ENCODE data around the gene ZFP90.
A peak's percentile ranks its signal among the peaks of the same experiment; 100 is the strongest.
"Not testable (repeated sequence)": the region's sequence is repeated elsewhere in the genome, so short reads cannot be mapped to it uniquely, and the experiment has no call there.

ZFP90 gene

DNA sequence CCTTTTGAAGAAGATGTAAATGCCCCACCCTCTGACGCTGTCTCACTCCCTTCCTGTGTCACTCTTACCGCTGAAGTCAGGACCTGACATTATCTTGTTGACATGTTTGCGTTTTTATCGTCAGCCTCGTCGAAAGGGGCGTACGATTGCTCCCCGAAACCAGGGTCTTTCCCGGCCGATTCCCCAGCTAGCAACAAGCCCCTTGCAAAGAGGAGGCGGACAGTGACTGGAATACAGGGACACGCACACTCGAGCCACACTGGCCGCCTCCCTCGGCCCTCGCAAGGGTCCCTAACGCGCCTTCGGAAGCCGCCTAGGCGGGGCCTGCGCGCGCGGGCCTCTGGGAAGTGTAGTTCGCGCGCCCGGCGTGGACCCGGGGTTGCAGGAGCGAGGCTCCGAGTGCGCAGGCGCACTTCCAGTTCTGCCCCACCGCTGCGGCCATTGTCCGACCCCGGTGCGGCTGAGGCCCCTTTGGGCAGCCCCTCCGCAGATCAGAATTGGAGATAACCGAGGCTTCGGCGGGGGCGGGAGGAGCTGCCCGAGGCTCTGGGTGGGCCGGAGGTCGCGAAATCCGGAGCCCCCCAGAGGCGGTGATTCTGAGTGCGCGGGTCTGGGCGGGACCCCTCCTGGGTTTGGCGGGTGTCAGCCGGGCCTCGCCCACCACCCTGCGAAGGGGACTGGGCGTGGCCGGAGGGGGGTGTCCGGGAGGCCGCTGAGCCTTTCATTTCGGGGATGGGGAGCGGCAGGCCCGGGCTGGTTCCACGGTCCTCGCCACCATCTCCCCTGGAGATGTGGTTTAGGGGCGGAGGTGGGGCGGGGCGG is at the start of gene ZFP90:
ZFP90 (plus strand) TSS at position 412 of the 822 bp plus-strand sequence. CDS start 502 bp downstream, outside the sequence.
- DNase-seq = peak; percentile 79

DNA sequence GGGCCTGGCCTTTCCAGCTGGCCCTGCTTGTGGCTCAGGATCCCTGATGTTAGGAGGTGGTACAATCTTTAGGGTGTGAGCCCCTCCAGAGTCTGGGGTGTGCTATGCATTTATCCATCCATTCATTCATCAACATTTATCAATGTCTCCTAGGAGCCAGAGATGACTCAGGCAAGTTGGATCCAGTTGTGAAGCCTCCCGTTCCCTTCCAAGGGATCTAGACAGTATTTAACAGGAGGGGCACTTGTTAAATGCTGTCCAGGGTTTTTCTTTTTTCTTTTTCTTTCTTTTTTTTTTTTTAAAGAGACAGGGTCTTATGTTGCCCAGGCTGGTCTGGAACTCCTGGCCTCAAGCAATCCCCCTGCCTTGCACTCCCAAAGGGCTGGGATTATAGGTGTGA is 48.7 kb upstream of the ZFP90 start:
- no peak for DNase-seq

DNA sequence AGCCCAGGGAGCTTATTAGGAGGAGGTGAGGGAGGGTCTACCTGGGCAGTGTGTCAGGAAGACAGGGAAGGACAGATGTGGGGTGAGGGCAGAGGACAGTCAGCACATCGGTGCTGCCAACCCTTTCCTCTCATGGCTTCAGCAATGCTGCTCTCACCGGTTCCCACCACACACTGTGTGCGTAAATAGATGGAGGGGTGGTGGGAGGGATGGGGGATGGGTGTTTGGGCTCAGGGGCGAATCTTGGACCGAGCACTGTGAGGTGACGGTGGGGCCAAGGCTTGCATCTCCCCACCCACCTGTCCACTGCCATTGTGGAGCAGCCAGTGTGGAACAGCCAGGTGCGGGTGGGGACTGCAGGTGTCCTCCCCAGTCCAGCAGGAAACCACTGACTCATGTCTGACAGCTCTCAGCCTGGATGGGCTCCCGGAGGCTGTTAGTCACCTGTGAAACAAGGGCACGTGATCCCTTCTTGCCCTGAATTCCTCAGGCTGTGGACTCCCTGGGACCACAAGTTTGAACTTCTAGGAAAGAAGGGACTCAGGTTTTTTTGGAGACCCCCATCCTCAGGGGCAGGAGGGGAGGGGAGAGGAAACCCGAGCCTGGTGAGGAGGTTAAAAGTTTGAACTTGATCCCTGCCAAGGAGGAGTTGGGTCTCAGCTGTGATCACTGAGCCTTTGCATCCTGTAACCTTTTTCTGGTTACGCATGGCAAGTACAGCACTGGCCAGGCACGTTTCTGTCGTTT is 48.1 kb upstream of the ZFP90 start:
- DNase-seq = no peak

DNA sequence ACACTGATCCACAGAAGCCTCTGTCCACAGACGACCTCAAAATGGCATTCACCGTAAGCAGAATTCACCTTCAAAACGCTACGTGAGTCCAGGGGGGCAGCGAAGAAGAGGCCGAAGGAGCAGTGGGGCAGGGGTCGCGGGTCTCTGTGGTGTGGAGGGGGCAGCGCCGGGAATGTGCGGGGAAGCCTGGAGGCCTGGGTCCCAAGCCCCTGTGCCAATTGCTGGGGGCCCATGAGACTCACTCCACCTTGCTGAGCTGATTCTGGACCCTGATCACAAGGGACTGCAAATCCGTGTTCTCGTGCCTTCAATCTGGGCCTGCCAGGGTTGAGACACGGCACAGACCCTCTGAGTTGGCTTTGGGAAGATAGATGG is 47.5 kb upstream of the ZFP90 start:
- no peak for DNase-seq

DNA sequence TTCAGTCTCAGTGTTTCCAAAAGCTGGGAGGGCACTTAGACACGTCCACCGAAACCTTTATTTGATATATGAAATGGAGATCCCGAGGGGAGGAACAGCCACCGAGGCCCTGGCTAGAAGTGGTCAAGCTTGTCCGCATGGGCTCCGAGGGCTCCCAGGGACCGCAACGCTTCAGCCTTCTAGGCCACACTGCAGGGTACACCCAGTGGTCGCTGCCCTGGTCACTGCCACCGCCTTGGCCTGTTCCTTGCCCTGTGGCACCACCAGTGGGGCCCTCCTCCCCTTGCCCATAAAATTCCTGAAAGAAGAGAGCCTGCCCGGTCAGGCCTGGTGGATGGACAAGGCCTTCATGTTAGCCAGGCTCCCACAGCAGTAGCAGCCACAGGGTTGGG is 46.9 kb upstream of the ZFP90 start:
- no peak for DNase-seq

DNA sequence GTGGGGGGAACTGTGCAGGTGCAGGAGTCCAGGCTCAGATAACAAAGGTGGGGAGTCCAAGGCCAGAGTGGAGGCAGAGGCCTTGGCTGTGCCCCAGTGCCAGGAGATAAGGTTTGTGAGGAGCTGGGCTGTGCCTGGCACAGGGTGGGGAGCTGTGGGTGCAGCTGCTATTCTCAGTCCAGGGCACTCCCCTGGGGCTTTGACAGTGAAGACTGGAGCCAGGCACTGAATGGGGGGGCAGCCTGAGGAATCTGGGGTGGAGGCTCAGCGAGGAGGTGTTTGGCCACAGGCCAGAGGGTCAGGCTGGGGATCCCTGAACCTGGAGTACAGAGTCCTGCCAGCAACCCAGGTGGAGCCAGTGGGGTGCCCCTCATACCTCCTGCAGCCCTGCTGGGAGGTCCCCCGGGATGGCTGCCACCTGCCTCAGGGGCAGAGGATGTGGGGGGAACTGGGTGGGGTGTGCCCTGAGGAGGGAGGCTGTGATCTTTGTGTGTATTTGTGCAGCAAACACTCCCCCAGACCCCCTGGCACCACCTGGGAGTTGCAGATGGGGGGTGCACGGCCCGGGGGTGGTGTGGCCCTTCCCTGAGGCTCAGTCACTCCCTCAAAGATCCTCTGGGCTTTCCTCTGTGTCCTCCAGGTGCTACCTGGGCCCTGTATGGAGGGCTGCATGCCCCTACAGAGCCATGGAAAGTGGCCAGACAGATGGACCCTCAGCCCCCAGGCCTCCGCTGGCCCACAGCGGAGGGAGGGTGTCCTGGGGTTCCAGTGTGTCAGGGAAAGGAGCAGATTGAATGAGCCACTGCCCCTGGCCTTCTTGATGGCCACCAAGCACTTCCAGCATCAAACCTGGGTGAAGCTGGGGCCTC is 46.3 kb upstream of the ZFP90 start:
- no peak for DNase-seq

DNA sequence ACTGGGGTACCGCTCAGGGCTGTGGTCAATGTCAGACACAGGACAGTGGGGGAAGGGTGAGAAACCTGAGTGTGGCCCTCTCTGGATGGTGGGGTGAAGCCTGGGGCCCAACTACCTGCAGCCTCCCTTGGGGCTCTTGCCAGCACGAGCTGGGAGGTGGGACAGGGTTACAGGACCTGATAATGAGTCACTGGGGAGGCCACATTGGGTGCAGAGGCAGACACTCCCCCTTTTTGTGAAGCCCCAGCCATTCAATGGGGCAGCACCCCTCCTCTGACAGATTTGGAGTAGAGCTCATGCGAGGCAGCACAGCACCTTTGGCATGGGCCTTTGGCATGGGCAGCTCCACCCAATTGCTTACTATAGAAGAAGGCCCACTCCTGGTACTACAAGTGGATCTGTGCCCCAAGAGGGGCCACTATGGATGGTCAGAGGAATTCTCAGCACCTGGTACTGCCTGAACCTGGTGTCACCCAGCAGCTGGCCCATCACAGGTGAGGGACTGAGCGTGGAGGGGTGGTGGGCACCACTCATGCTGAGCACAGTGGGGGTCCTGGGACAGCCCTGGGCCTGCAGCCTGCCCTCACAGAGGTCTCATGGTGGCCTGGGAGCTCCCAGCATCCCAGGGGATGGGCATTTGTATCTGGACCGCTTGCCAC is 45.5 kb upstream of the ZFP90 start:
- DNase-seq = no peak

DNA sequence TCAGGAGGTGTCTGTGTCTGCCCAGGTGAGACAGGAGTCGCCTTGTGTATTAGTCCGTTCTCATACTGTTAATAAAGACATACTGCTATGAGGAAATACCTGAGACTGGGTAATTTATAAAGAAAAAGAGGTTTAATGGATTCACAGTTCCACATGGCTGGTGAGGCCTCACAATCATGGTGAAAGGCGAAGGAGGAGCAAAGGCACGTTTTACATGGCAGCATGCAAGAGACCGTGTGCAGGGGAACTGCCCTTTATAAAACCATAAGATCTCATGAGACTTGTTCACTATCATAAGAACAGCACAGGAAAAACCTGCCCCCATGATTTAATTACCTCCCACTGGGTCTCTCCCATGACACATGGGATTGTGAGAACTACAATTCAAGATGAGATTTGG is 44.8 kb upstream of the ZFP90 start:
- DNase-seq = not testable (repeated sequence)

DNA sequence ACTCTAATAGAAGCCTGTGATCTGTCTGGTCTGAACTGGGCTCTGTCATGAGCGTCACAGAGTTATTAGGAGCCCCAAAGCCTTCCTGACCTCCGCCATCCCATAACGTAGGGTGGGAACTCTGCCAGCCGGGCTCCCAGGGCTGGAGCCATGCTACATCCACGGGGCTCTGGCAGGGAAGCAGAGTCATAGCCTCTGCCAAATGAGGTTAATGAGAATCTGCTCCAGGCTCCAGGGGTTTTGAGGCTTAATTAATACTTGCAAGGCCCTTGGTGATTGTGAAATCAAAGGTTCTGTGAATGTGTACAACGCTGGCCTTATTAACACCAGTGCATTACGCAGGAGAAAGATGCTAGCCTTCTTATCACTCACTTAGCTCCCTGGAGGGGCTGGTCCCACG is 42.4 kb upstream of the ZFP90 start:
- peak; percentile 52 for DNase-seq

DNA sequence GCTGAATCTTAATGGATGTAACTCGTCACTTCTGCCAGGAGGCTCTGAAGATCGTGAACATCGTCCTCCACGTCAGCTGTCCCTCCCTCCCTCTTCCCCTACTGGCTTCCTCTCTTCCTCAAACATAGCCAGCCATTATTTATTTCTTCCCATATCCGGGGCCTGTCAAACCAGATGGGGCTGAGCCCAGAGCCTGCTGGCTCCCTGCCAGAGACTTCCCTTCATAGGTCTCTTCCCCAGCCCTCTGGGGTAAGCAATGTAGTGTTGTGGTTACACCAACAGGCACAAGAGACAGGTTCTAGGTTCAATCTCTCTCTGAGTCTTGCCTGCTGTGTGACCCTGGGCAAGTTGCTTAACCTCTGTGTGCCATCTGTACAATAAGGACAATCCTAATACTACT is 40.1 kb upstream of the ZFP90 start:
- DNase-seq = no peak

DNA sequence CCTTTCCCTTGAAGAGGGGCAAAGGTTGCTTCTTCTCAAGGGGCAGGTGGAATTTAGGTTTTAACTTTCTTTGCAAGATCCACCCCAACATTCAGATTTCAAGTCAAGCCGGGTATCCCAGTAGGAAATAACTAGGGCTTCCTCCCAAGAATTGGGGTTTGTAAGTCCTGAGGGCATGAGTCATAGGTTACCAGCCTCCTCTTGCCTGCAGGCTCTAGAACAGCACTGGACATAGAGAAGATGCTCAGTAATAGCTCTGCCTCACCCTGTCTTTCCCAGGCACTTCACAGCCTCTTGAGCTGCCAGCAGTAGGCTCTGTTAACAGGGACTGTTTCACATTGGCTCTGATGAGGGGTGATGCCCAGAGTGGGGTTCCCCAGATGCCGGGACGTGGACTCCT is 35.8 kb upstream of the ZFP90 start:
- no peak for DNase-seq

DNA sequence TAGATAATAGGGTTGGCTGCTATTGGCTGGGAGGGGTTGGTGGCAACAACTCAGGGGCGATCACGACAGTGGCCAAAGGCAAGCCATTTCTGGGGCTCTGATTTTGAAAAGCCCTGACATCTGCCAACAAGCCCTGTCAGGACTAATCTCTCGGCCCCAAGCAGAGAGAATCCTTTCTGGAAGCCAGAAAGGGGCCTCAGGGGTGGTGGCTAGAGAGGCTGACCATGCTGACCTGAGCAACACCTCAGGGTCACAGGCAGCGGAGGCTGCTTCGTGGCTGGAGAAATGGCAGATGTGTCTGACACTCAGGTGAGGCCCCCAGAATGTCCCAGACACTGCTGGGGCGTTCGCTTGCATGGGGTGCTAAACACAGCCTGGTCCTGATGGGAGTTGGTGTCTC is 35.0 kb upstream of the ZFP90 start:
- DNase-seq = no peak

DNA sequence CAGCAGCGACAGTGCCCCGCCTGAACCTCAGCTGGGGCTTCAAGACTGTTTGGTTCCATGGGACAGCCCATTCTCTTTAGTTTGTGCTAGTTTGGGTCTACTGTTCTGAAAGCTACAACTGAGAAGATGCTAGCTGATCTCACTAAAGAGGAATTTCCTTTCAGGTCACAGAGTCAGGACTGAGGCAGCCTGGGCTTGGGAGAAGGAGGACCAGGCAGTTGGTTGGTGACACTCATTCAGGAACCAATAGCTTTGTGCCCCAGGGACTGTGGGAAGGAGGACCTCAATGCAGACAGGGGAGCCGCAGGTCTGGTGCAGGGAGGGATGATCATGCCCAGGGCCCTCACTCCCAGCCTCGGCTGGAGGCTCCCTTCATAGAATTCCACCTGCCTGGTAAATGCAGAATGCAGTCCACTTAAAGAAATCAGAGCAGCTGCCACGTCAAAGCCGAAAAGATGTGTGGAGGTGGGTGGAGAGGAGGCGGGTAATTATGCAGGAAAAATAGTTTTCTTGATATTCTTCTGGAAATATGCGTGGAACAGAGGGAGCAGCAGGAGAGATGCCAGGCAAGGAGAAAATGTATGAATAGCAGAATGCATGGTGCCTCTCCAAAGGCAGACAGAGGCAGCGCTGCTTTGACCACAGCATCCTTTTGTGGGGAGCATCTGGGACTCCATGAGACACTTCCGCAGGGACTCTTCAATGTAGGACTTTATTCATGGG is 32.6 kb upstream of the ZFP90 start:
- DNase-seq = no peak

DNA sequence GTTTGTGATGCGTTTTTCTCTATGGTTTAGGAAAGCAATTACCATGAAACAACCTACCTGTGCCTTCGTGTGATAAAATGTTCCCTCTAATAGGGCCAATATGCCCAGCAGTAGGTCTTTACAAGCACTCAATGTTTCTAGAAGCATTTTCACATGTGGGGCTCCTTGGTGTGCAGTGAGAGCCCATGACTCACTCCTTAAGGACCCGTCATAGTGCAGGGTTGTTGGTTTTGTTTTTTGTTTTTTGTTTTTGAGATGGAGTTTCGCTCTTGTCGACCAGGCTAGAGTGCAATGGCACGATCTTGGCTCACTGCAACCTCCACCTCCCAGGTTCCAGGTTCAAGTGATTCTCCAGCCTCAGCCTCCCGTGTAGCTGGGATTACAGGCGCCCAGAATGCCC is 31.1 kb upstream of the ZFP90 start:
- DNase-seq = no peak

DNA sequence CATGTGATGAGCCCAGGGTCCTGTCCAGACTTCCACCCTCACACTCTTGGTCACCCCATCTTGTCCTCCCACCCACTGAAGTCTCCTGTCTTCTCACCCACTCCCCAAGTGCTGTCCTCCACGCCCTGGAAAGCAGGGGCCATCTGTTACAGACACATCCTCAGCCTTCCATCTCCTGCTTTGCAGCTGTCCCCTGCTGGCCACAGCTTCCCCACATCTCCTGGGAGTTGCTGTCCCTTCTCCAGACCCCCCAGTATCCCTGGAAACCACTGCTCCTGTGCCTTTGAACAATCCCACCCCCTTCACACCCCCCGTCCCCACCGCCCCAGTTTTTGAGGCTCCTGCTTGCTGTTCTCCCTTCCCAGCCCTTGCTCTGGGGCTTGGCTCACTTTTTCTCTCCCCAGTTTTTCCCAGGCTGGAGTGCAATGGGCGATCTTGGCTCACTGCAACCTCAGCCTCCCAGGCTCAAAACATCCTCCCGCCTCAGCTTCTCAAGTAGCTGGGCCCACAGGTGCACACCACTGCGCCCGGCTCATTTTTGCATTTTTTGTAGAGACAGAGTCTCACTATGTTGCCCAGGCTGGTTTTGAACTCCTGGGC is 30.4 kb upstream of the ZFP90 start:
- no peak for DNase-seq

DNA sequence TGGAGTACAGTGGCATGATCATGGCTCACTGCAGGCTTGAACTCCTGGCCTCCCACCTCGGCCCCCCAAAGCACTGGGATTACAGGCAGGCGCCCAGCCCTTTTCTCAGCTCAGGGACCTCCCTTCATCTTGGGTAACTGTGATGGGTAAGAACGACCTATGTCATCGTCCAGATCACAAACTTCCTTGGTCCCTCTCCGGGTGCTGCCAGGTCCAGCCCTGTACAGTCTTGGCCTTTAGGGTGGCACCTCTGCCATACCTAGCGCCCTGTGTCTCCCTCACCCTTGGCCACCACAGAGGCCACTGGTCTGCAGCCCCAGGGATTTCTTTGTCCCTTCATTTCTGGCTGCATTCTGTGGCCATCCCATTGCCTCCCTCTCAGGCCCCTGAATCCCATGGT is 29.7 kb upstream of the ZFP90 start:
- DNase-seq = no peak

DNA sequence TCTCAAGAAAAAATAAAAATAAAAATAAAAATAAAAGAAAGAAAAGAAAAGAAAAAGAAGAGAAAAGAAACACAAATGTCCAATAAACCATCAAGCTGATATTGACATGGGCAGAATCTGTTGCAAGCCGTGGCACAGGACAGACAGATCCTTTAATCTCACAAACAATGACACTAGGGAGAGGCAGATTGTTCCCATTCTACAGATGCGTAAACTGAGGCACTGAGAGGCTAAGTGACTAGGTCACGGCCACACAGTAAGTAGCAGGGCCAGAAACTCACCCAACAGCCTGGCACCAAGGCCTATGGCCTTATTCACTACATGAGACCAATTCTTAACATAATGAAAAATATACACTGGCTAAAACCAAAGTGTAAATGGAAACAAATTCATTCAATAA is 28.3 kb upstream of the ZFP90 start:
- no peak for DNase-seq

DNA sequence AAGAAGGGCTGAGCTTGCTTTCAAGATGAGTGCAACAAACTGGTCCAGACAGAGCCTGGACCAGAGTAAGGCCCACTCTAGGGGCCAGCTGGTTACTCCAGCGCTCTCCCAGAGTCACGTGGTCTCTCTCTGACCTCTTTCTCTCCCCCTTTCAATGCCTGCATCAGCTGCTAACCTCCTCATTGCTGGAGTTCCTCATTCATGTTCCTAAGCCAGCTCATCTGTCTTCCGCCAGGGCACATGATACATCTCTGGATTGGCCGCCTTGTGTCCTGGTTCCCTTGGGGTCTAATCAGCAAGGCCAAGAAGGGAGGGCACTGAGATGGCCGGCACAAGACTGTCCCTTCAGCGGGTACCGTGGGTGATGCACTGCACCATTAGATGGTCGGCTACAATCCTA is 26.9 kb upstream of the ZFP90 start:
- DNase-seq = no peak

DNA sequence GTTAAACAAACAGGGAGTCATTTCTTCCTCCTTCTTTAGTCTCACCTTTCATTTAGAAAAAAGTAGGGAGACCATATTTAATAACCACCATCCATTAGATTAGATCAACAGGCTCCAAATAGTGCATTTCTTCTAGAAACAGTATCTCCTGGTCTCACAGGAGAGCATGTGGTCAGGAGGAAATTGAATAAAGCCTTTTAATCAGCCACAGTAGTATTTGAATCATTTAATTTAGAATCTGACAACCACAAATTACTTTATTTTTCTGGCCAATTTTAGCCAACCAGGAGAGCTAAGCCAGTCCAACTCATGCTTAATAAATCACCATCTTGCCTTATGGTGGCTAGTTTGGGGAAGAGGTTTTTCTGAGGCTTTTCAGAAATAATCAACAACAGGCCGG is 26.3 kb upstream of the ZFP90 start:
- no peak for DNase-seq

DNA sequence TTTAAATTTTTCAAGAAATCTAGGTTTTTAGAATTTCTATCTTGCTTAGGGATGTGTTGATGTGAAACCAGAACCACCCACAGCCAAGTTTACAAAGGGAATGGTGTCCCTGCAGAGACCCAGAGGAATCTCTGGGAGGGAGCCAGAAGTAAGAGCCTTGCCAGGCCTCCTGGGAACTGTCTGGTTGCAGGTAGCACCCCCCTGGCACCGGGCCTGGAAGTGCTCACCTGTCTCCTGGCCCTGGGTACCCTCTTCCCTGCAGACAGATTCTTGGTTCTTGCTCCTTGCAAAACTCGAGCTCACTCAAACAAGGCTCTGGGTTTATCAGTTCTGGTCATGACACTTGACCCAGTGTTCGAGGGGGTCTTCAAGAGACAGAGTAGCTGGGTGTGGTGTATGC is 24.6 kb upstream of the ZFP90 start:
- DNase-seq = no peak

DNA sequence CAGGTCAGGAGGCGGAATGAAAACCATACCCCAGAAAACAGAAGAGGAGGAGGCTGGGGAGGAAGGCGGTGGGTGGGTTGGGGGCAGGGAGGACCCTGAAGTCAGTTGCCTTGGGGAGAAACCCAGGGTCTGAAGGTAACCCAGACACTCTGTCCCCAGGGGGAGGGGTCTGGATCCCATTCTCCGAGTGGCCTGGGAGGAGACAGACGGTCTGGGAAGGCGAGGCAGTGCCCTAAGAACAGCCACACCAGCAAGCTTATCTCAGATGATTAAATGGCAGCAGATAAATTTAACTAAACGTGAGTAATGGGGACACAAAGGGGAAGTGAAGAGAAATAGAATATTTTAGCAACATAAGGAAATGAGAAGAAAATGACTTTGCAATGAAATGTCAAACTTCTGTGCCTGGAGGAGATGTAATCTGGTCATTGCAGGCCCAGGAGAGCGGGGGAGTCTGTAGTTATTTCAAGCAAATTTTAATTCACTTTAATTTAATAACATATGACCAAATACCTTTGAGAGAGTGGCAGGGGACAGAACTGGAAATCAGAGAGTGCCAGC is 21.4 kb upstream of the ZFP90 start:
- DNase-seq = no peak
